Peyer's patch (tissue), 4 donors: ENCODE results near the gene ZBTB11.
"Not testable (repeated sequence)": the region's sequence is repeated elsewhere in the genome, so short reads cannot be mapped to it uniquely, and the experiment has no call there.

Experiments
- CTCF ChIP-seq, 6 experiments: fragments of 450-650 bp in 4 of 6; fragments of 200-600 bp in 2 of 6; sonication (generic) in 1 of 6; IDR thresholded peaks; one replicate each; pipeline ENCODE4 v1.5.1; 2017 to 2019; ENCODE audit warnings: antibody characterized with exemption in 6 of 6, mild to moderate bottlenecking in 3 of 6, moderate library complexity in 1 of 6
- POLR2A ChIP-seq, 2 donors: fragments of 450-650 bp; IDR thresholded peaks; one replicate each; pipeline ENCODE4 v1.5.1; 2017; ENCODE audit warnings: antibody characterized with exemption in 2 of 2, mild to moderate bottlenecking in 2 of 2, moderate library complexity in 2 of 2

- TF ChIP-seq CTCF, POLR2A (IDR thresholded peaks at IDR 0.05): not testable (repeated sequence)
Observed at GRCh38 chr3:101691685-101692671, 15.0 kb upstream of the ZBTB11 start.
